GM12873 (cell line): ENCODE data around the gene KRT77.

Source experiments
- TF ChIP-seq, protein P1 (sequence below): IDR thresholded peaks from 2 replicates; pipeline ENCODE4 v1.5.1; 2012; ENCODE audit warnings: low read depth, mild to moderate bottlenecking, moderate library complexity, low read length, control low read depth; ENCODE audit not compliant: insufficient read depth; ENCODE audit errors: missing control alignments

The KRT77 gene

DNA sequence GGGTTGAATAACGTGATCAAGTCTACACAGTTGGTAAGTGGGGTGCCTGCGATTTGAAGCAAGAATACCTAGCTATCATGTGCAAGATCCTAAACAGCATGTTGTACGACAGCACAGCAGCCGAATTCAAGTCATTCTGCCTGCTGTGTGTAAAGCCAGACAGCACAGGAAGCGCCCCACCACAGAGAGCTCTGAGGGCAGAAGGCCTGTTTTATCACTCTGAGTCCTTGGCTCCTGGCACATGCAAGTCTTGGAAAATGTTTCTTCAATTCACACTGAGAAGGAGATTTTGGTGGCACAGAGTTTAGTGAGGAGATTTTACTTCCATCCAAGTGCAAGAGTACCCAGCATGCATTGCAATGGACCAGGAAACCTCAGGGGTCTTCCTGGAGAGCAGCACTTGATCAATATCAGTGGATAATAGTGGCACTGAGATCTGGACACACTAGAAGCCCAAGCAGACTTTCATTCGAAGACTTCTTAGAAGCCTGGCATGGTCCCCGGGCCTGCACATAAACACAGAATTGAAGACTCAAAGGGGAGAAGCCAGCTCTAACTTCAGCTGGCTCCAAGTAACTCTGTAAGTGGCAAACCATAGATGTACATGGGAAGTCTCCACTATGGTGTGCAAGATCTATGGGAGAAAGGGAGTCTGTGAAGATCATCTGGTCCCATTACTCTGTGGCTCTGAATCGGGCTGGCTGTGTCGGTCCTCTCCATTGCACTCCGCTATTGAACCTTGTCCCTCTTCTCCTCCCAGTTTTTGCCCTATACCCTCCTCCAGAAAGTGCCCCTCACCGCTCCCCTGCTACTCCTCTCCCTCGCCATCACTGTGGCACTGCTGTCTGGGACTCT, 21.6 kb downstream of the KRT77 start:
- TF ChIP-seq, protein P1, sequence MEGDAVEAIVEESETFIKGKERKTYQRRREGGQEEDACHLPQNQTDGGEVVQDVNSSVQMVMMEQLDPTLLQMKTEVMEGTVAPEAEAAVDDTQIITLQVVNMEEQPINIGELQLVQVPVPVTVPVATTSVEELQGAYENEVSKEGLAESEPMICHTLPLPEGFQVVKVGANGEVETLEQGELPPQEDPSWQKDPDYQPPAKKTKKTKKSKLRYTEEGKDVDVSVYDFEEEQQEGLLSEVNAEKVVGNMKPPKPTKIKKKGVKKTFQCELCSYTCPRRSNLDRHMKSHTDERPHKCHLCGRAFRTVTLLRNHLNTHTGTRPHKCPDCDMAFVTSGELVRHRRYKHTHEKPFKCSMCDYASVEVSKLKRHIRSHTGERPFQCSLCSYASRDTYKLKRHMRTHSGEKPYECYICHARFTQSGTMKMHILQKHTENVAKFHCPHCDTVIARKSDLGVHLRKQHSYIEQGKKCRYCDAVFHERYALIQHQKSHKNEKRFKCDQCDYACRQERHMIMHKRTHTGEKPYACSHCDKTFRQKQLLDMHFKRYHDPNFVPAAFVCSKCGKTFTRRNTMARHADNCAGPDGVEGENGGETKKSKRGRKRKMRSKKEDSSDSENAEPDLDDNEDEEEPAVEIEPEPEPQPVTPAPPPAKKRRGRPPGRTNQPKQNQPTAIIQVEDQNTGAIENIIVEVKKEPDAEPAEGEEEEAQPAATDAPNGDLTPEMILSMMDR, result no peak

DNA sequence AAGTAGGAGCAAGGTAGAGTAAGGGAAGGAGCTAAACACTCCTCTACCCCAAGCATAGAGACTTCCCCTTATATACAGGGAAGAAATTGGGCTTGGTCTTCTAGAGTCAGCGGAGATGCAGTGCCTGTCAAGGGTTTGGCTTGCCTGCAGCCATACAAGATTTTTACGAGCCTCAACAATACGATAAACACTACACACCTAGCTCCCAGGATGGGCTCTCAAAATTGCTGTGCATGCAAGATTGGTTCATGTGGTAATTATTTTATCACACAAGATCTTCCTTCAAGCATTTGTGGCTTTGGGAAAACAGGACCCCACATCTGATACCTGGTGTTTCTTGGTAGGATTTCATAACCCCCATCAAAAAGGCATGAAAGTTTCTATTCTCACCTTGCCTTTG, 23.0 kb downstream of the KRT77 start, which contains the start of gene KRT1:
KRT1 (minus strand) TSS at position 45 of the 400 bp plus-strand sequence. CDS start 59 bp downstream, outside the sequence.
- TF ChIP-seq, protein P1, result no peak

DNA sequence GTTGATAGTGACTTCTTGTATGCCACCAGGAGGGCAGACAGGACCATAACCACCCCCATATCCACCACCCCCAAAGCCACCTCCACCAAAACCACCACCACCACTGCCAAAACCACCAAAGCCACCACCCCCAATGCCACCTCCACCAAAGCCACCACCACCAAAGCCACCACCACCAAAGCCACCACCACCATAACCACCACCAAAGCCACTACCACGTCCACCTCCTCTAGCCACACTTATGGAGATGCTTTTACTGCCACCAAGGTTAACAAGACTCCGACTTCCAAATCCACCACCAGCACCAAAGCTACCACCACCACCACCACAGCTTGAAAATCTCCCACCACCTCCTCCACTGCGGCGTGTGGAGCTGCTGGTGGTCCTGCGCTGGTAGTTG, 23.4 kb downstream of the KRT77 start:
- TF ChIP-seq, protein P1, result no peak

DNA sequence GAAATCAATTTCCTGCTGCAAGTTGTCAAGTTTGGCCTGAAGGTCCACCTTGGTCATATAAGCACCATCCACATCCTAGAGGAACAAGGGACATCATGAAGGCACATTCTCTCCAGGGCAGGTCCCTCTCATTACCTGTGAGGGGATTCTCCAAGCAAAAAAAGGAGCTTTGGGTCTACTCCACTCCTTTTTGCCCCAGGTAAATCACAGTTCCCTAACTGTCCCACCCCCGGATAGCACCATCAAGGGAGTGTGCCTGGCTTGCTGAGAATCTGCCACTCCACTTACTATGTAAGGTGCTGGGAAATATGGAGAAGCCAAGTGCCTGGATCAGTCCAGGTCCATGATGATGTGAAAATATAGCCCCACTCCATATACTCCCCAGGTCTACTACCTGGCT, 25.7 kb downstream of the KRT77 start:
- TF ChIP-seq, protein P1, result no peak

DNA sequence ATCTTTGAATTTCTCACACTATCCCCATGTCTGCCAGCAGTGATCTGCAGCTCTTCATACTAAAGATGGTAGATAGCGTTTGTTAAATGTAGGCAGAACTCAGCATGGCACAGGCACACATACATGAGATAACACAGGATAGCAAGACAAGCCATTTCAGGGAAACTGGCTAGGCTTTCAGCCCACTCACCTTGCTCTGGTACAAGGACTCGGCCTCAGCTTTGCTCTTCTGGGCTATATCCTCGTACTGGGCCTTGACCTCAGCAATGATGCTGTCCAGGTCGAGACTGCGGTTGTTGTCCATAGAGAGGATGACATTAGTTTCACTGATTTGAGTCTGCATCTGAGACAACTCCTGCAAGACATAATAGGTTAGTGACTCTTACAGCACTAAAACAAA, 26.2 kb downstream of the KRT77 start:
- TF ChIP-seq, protein P1, result no peak

DNA sequence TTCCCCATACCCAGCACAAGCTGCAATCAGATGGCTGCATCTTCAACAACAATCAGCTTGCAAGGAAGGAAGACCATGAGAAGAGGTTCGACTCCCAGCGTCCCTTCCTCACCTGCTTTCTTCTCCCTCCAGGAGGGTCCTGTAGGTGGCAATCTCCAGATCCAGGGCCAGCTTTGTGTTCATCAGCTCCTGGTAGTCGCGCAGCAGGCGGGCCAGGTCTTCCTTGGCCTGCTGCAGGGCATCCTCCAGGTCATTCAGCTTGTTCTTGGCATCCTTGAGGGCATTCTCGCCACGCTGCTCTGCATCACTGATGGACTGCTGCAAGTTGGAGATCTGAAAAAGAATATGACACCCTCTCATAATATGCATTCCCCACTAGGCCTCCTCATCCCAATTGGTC, 27.2 kb downstream of the KRT77 start:
- TF ChIP-seq, protein P1, result no peak

DNA sequence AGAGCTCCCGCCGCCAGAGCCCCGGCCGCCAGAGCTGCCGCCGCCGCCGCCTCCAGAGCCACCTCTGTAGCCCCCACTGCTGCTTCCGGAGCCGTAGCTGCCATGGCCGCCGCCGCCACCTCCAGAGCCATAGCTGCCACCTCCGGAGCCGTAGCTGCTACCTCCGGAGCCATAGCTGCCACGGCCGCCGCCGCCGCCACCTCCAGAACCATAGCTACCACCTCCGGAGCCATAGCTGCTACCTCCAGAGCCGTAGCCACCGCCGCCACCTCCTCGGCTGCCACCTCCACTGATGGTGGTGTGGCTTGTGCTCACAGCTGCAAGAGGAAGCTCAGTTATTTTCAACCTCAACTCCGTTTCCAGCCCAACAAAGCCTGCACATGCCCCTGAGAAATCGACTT, 28.0 kb downstream of the KRT77 start:
- TF ChIP-seq, protein P1, result no peak
